Heart left ventricle (tissue), 13 donors: ENCODE results near the gene CARD10.

Source experiments
- POLR2A ChIP-seq, 2 donors: fragments of 450-650 bp; IDR thresholded peaks; one replicate each; pipeline ENCODE4 v1.6.1; 2017; ENCODE audit warnings: antibody characterized with exemption in 2 of 2, mild to moderate bottlenecking in 2 of 2, moderate library complexity in 2 of 2
- TF ChIP-seq, protein P1 (sequence below), 12 donors: fragments of 200-600 bp; sonication (generic) in 4 of 12; IDR thresholded peaks; one replicate each; pipeline versions ENCODE4 v1.5.0 to v1.8.0; 2018 to 2022; ENCODE audit warnings: antibody characterized with exemption in 12 of 12, mild to moderate bottlenecking in 5 of 12
- donor health status: ischemic (EF 13 %, LVEDD 7.1; RV severe dilation, severe dysfunction).
- donor health status: DM: no; HTN: yes; CAD: no.
- donor health status: DM: no; HTN: no; CAD: no.
- donor health status: ischemic (EF 25% LVEDD 6.9; RV normal size, moderate dysfunction).
- donor health status: ischemic (EF 25% LVEDD 5.7; RV mildly dilated, moderate dysfunction).
- donor health status: ischemic (EF 35%, LVEDD 5.7; RV mildly dilated, moderate dysfunction).
- donor health status: nonischemic (EF 11% LVEDD 7.7; RV severe dilation, severe dysfunction).
- donor health status: DM: yes; HTN: yes; CAD: no.
- donor health status: PGD.
- donor health status: ischemic (EF 29% LVEDD 5.4; RV normal size, mild dysfunction).
- donor health status: nonischemic (EF 23%, LVEDD 6.1; RV moderate dilation, normal function).

DNA sequence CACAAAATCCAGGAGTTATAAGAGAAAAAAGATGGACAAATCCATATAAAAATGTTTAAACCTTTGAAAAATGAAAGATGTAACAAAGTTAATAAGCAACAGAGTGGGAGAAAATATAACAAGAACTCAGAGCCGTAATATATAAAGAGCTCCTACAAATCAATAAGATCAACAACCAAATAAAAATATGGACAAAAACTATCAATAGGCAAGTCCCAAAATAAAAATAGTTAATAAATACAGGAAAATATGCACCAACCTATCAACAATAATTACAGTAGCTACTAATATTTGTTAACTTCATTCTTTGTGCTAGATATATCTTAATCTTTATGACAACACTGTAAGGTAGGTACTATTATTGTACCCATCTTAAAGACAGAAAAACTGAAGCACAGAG, 2.8 kb downstream of the CARD10 start:
- TF ChIP-seq, protein P1, sequence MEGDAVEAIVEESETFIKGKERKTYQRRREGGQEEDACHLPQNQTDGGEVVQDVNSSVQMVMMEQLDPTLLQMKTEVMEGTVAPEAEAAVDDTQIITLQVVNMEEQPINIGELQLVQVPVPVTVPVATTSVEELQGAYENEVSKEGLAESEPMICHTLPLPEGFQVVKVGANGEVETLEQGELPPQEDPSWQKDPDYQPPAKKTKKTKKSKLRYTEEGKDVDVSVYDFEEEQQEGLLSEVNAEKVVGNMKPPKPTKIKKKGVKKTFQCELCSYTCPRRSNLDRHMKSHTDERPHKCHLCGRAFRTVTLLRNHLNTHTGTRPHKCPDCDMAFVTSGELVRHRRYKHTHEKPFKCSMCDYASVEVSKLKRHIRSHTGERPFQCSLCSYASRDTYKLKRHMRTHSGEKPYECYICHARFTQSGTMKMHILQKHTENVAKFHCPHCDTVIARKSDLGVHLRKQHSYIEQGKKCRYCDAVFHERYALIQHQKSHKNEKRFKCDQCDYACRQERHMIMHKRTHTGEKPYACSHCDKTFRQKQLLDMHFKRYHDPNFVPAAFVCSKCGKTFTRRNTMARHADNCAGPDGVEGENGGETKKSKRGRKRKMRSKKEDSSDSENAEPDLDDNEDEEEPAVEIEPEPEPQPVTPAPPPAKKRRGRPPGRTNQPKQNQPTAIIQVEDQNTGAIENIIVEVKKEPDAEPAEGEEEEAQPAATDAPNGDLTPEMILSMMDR (IDR thresholded peaks at IDR 0.05): no peak
- no peak for TF ChIP-seq POLR2A (IDR thresholded peaks at IDR 0.05)
